ENCODE results near the gene SLC25A45. TPM values are rescaled to one million over a fixed set of nuclear protein-coding genes. Genes with fewer than 3 reads are reported as not detected.

SLC25A45 gene
- polyA plus RNA-seq, 1 donor (not counting 4 experiments of a cell fraction or from before 2014, with no cell fraction given) = 0.20 TPM

GRCh38 chr11:65388731-65389130, 6.3 kb upstream of the SLC25A45 start:
- Histone ChIP-seq H2AFZ (ENCODE audit: control insufficient read depth, low read length) (no peak overlapping the region), H3K4me3 (ENCODE audit: control insufficient read depth in 2 of 3, extremely low read depth in 1 of 3, insufficient read depth in 2 of 3, low read depth in 1 of 3, low read length in 3 of 3) (peak overlapping the region; percentile 28 to 55 (median 53)), H3K27ac (ENCODE audit: control insufficient read depth, insufficient read depth, low read length) (peak overlapping the region; percentile 31), H3K4me1 (ENCODE audit: control insufficient read depth, extremely low read depth, insufficient read depth, low read length) (peaks cover 58% of the 10 kb centered on the region), H3K4me2 (ENCODE audit: control insufficient read depth, extremely low read depth, insufficient read depth, low read depth, low read length) (peak overlapping the region; percentile 92), H3K9ac (ENCODE audit: control insufficient read depth, extremely low read depth, insufficient read depth, low read length) (peak overlapping the region; percentile 17), H4K20me1 (ENCODE audit: control insufficient read depth, extremely low read depth, insufficient read depth, low read length) (peaks cover 2% of the 10 kb centered on the region), H3K36me3 (ENCODE audit: control insufficient read depth in 2 of 2, extremely low read depth in 1 of 2, insufficient read depth in 2 of 2, low read length in 2 of 2) (peaks cover 23% of the 10 kb centered on the region in 2 experiments), H3K9me1 (ENCODE audit: control insufficient read depth, extremely low read depth, insufficient read depth, low read length) (peaks cover 3% of the 10 kb centered on the region), H3K79me2 (ENCODE audit: control insufficient read depth, insufficient read depth, low read length) (peaks cover 54% of the 10 kb centered on the region), H3K27me3 (ENCODE audit: control insufficient read depth, extremely low read depth, insufficient read depth, low read length) (no peaks in the 10 kb centered on the region), H3K9me3 (ENCODE audit: control insufficient read depth, low read depth, low read length) (no peaks in the 10 kb centered on the region)
- no peak for TF ChIP-seq EZH2 (IDR thresholded peaks at IDR 0.05; ENCODE audit: low read length)
- TF ChIP-seq, protein P1, sequence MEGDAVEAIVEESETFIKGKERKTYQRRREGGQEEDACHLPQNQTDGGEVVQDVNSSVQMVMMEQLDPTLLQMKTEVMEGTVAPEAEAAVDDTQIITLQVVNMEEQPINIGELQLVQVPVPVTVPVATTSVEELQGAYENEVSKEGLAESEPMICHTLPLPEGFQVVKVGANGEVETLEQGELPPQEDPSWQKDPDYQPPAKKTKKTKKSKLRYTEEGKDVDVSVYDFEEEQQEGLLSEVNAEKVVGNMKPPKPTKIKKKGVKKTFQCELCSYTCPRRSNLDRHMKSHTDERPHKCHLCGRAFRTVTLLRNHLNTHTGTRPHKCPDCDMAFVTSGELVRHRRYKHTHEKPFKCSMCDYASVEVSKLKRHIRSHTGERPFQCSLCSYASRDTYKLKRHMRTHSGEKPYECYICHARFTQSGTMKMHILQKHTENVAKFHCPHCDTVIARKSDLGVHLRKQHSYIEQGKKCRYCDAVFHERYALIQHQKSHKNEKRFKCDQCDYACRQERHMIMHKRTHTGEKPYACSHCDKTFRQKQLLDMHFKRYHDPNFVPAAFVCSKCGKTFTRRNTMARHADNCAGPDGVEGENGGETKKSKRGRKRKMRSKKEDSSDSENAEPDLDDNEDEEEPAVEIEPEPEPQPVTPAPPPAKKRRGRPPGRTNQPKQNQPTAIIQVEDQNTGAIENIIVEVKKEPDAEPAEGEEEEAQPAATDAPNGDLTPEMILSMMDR (optimal IDR thresholded peaks at IDR 0.05 in 1 of 3, IDR thresholded peaks at IDR 0.05 in 1 of 3, conservative IDR thresholded peaks at IDR 0.05 in 1 of 3; ENCODE audit: extremely low read depth in 1 of 3, insufficient read depth in 2 of 3, low read length in 3 of 3) = no peak
- FAIRE-seq (no peak), DNase-seq (ENCODE audit: low read depth, low spot score) (no peak)
- dilution Hi-C loops (cut with MboI; ENCODE audit: extremely low pct_ligation_motif_present, low sequenced_read_pairs) = no loop called here

DNA sequence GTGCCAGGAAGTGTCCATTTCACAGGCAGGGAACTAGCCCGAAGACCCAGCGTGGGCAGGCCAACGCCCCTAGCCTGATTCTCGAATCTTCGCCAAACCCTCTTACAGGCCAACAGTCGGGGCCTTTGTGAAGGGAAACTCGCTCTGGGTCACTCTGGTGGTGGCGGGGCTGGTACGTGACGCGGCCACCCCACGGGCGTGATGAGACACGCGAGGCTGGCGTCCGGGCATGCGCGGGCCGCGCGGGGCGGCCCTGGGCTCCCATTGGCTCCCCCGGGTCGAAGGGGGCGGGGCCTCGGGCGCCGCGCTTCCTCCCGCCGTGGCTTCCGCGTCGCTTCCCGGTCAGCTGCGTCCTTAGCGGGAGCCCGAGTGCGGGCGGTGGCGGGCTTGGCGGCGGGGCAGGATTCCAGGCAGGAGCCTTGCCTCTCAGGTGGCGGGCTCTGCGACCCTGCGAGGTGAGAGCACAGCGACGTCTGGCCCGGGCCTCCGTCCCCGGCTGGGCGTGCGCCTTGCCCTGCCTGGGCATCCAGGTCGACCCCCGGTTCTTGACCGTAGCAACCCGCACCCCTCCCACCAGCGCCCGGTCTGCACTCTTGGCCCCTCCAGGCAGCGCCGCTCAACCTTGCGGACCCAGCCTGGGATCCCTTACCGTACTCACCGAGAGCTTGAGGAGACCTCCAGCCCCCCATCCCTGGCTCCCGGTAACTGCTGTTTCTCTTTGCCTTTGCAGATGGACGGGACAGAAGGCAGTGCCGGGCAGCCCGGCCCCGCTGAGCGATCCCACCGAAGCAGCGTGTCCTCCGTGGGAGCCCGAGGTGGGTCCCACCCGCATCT, 4.1 kb upstream of the SLC25A45 start, which contains the start of gene FRMD8:
TSS of gene FRMD8 (plus strand) at position 331 of the 834 bp plus-strand sequence. CDS start at position 731, 400 bp downstream.
- Histone ChIP-seq H3K36me3 (ENCODE audit: control insufficient read depth in 2 of 2, extremely low read depth in 1 of 2, insufficient read depth in 2 of 2, low read length in 2 of 2) (peaks cover 8 to 17% of the 10 kb centered on the region in 2 experiments), H3K4me1 (ENCODE audit: control insufficient read depth, extremely low read depth, insufficient read depth, low read length) (peaks cover 77% of the 10 kb centered on the region), H3K27me3 (ENCODE audit: control insufficient read depth, extremely low read depth, insufficient read depth, low read length) (no peaks in the 10 kb centered on the region), H3K9me3 (ENCODE audit: control insufficient read depth, low read depth, low read length) (no peaks in the 10 kb centered on the region), H3K4me3 (ENCODE audit: control insufficient read depth in 2 of 3, extremely low read depth in 1 of 3, insufficient read depth in 2 of 3, low read depth in 1 of 3, low read length in 3 of 3) (peak within 1 kb of the TSS; percentile 80 to 96 (median 89)), H3K79me2 (ENCODE audit: control insufficient read depth, insufficient read depth, low read length) (peaks cover 43% of the 10 kb centered on the region), H3K27ac (ENCODE audit: control insufficient read depth, insufficient read depth, low read length) (peak within 1 kb of the TSS; percentile 90), H3K9me1 (ENCODE audit: control insufficient read depth, extremely low read depth, insufficient read depth, low read length) (peaks cover 3% of the 10 kb centered on the region), H4K20me1 (ENCODE audit: control insufficient read depth, extremely low read depth, insufficient read depth, low read length) (no peaks in the 10 kb centered on the region), H3K9ac (ENCODE audit: control insufficient read depth, extremely low read depth, insufficient read depth, low read length) (peak within 1 kb of the TSS; percentile 90), H3K4me2 (ENCODE audit: control insufficient read depth, extremely low read depth, insufficient read depth, low read depth, low read length) (peak within 1 kb of the TSS; percentile 92), H2AFZ (ENCODE audit: control insufficient read depth, low read length) (peak within 1 kb of the TSS; percentile 88)
- DNase-seq (ENCODE audit: low read depth, low spot score) = no peak
- FAIRE-seq = no peak
- TF ChIP-seq EZH2 (IDR thresholded peaks at IDR 0.05; ENCODE audit: low read length) = no peak
- TF ChIP-seq, protein P1 (optimal IDR thresholded peaks at IDR 0.05 in 1 of 3, IDR thresholded peaks at IDR 0.05 in 1 of 3, conservative IDR thresholded peaks at IDR 0.05 in 1 of 3; ENCODE audit: extremely low read depth in 1 of 3, insufficient read depth in 2 of 3, low read length in 3 of 3) = no peak
- dilution Hi-C loops (cut with MboI; ENCODE audit: extremely low pct_ligation_motif_present, low sequenced_read_pairs) = no loop called here

Data from keratinocyte (primary cell).